Ishikawa (cell line): ENCODE results near the gene USP11.

Experiments used
- CEBPB ChIP-seq: IDR thresholded peaks from 2 replicates; pipeline ENCODE4 v1.6.1; 2012
- CREB1 ChIP-seq: IDR thresholded peaks from 2 replicates; pipeline ENCODE4 v1.6.1; 2012; ENCODE audit warnings: low read depth
- EGR1 ChIP-seq: IDR thresholded peaks from 2 replicates; pipeline ENCODE4 v1.6.1; 2012
- EP300 ChIP-seq: IDR thresholded peaks from 2 replicates; pipeline ENCODE4 v1.6.1; 2012; ENCODE audit warnings: borderline replicate concordance
- FOXM1 ChIP-seq: IDR thresholded peaks from 2 replicates; pipeline ENCODE4 v1.6.1; 2012; ENCODE audit warnings: low read depth, borderline replicate concordance
- MAX ChIP-seq: IDR thresholded peaks from 2 replicates; pipeline ENCODE4 v1.6.1; 2012
- NFIC ChIP-seq: IDR thresholded peaks from 2 replicates; pipeline ENCODE4 v1.6.1; 2012
- RAD21 ChIP-seq: IDR thresholded peaks from 2 replicates; pipeline ENCODE4 v1.6.1; 2012; ENCODE audit warnings: low read depth
- REST ChIP-seq: IDR thresholded peaks from 2 replicates; pipeline ENCODE4 v1.6.1; 2012; ENCODE audit warnings: low read depth, mild to moderate bottlenecking
- TAF1 ChIP-seq: IDR thresholded peaks from 2 replicates; pipeline ENCODE4 v1.6.1; 2012; ENCODE audit warnings: low read depth, mild to moderate bottlenecking
- TCF12 ChIP-seq: IDR thresholded peaks from 2 replicates; pipeline ENCODE4 v1.6.1; 2012; ENCODE audit warnings: low read depth
- TEAD4 ChIP-seq: IDR thresholded peaks from 2 replicates; pipeline ENCODE4 v1.6.1; 2012
- YY1 ChIP-seq: IDR thresholded peaks from 2 replicates; pipeline ENCODE4 v1.6.1; 2012; ENCODE audit warnings: low read depth
- ZBTB7A ChIP-seq: IDR thresholded peaks from 2 replicates; pipeline ENCODE4 v1.6.1; 2012; ENCODE audit warnings: low read depth
- TF ChIP-seq, protein P1 (sequence below): IDR thresholded peaks from 2 replicates; pipeline ENCODE4 v1.6.1; 2012

The USP11 gene

DNA sequence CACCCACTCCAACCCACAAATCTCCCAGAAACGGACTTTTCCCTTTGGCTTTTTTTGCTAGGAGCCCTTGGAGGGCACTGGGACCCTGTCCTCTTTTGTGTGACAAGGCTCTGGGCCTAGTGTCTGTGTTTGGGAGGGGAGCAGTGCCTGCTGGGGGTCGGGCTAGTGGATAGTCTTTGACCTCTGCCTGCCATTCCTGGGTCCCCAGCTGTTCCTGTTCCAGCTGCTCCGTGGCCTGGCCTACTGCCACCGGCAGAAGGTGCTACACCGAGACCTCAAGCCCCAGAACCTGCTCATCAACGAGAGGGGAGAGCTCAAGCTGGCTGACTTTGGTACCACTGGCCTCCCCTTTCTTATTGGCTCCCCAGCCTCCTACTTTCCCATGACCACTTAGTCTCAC, 6.7 kb upstream of the USP11 start:
- no peak for TF ChIP-seq TCF12
- no peak for TF ChIP-seq FOXM1
- TF ChIP-seq REST = no peak
- TF ChIP-seq RAD21 = no peak
- no peak for TF ChIP-seq NFIC
- no peak for TF ChIP-seq CEBPB
- no peak for TF ChIP-seq MAX
- TF ChIP-seq EGR1 = no peak
- no peak for TF ChIP-seq TEAD4

DNA sequence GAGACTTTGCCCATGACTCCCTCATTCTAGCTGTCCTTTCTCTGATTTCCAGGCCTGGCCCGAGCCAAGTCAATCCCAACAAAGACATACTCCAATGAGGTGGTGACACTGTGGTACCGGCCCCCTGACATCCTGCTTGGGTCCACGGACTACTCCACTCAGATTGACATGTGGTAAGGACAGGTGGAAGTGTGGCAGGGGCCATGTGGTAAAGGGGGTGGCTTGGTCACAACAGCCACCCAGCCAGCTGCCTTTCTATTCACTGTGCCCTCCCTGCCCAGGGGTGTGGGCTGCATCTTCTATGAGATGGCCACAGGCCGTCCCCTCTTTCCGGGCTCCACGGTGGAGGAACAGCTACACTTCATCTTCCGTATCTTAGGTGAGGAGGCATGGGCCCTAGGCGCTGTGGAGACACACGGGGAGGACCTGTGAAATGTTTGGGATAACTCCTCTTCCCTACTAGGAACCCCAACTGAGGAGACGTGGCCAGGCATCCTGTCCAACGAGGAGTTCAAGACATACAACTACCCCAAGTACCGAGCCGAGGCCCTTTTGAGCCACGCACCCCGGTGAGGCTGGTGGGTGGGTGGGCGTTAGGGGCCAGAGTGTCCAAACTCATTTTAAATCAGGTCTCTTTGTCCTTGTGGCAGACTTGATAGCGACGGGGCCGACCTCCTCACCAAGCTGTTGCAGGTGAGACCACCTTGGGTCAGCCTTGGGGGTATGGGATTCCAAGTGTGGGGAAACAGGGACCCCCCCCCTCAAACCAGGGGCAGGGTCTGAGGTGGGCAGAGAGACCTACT, 6.1 kb upstream of the USP11 start:
- TF ChIP-seq, protein P1, sequence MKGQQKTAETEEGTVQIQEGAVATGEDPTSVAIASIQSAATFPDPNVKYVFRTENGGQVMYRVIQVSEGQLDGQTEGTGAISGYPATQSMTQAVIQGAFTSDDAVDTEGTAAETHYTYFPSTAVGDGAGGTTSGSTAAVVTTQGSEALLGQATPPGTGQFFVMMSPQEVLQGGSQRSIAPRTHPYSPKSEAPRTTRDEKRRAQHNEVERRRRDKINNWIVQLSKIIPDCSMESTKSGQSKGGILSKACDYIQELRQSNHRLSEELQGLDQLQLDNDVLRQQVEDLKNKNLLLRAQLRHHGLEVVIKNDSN = no peak
- no peak for TF ChIP-seq ZBTB7A
- no peak for TF ChIP-seq CREB1
- TF ChIP-seq EGR1 = no peak
- no peak for TF ChIP-seq YY1
- TF ChIP-seq FOXM1 = no peak
- TF ChIP-seq MAX = no peak
- no peak for TF ChIP-seq TCF12
- TF ChIP-seq REST = no peak
- TF ChIP-seq EP300 = no peak
- TF ChIP-seq TEAD4 = no peak
- no peak for TF ChIP-seq NFIC
- TF ChIP-seq TAF1 = no peak
- no peak for TF ChIP-seq RAD21
- TF ChIP-seq CEBPB = no peak

DNA sequence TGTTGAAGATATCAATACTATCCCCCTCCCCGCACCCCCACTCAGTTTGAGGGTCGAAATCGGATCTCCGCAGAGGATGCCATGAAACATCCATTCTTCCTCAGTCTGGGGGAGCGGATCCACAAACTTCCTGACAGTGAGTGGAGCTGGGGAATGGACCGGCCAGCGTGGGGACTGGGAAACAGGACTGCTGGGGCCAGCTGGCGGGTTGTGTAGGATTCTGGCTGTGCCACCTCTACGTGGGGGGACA, 5.5 kb upstream of the USP11 start:
- TF ChIP-seq TAF1 = no peak
- TF ChIP-seq, protein P1 = no peak
- no peak for TF ChIP-seq ZBTB7A

- no peak for TF ChIP-seq MAX
- TF ChIP-seq, protein P1 = no peak
- no peak for TF ChIP-seq NFIC
- TF ChIP-seq YY1 = no peak
- TF ChIP-seq CREB1 = no peak
- TF ChIP-seq TEAD4 = no peak
- TF ChIP-seq FOXM1 = no peak
- no peak for TF ChIP-seq TCF12
- no peak for TF ChIP-seq TAF1
- no peak for TF ChIP-seq ZBTB7A
- TF ChIP-seq RAD21 = no peak
- no peak for TF ChIP-seq REST
Measured at GRCh38 chrX:47228550-47229270, 4.1 kb upstream of the USP11 start.
